HepG2 (cell line): ENCODE data around the gene PLAGL2.

Experiments
- EZH2 ChIP-seq: conservative IDR thresholded peaks from 2 replicates; pipeline ENCODE4 v1.6.1; 2012; ENCODE audit warnings: mild to moderate bottlenecking, low read depth, low read length, moderate library complexity
- NCOA5 ChIP-seq: sonication (generic); formaldehyde crosslinking; IDR thresholded peaks from 2 replicates; pipeline ENCODE4 v1.4.0; 2020; ENCODE audit warnings: missing genetic modification reagents
- PBX3 ChIP-seq: sonication (generic); formaldehyde crosslinking; IDR thresholded peaks from 2 replicates; pipeline ENCODE4 v1.8.1; 2023; ENCODE audit warnings: missing genetic modification reagents, inconsistent platforms, borderline replicate concordance
- PHF21A ChIP-seq: sonication (generic); formaldehyde crosslinking; IDR thresholded peaks from 2 replicates; pipeline ENCODE4 v1.5.0; 2020; ENCODE audit warnings: mild to moderate bottlenecking, missing genetic modification reagents
- RNF2 ChIP-seq: fragments of 450-650 bp; conservative IDR thresholded peaks from 2 replicates; pipeline ENCODE4 v1.6.1; 2016; ENCODE audit warnings: low read depth
- ZBTB44 ChIP-seq: sonication (generic); formaldehyde crosslinking; IDR thresholded peaks from 2 replicates; pipeline ENCODE4 v1.4.0; 2020; ENCODE audit warnings: missing genetic modification reagents
- ZFY ChIP-seq: sonication (generic); formaldehyde crosslinking; IDR thresholded peaks from 2 replicates; pipeline ENCODE4 v1.4.0; 2020; ENCODE audit warnings: missing genetic modification reagents

- TF ChIP-seq NCOA5 (CRISPR knock-in tag), result no peak
- no peak for TF ChIP-seq ZBTB44 (CRISPR knock-in tag)
- TF ChIP-seq PBX3, result no peak
- TF ChIP-seq RNF2, result no peak
- no peak for TF ChIP-seq ZFY (CRISPR knock-in tag)
- no peak for TF ChIP-seq PHF21A (CRISPR knock-in tag)
- TF ChIP-seq EZH2, result no peak
Measured at GRCh38 chr20:32238483-32239425, 31.2 kb upstream of the PLAGL2 start.
